K562 (cell line): Measurements from ENCODE around the gene PPP3R2. TPM values are rescaled to one million over a fixed set of nuclear protein-coding genes. Genes with fewer than 3 reads are reported as not detected.

Experiments used
- ATAC-seq: fragments of 200-7000 bp; cut with Tn5 transposase; 3 replicates; pipeline ENCODE4 v1.9.1; 2020; ENCODE audit warnings: moderate library complexity
- BruUV-seq: library from RNA; stranded (reverse); fragments of 400-500 nt; replicated peaks from 2 replicates; lab custom pipeline; 2021; lab: Mats Ljungman, UMichigan
- CTCF ChIA-PET: fragments of 300-600 bp; formaldehyde crosslinking; extraction: SDS; loops from one replicate; lab custom pipeline; 2021; ENCODE audit warnings: low intra/inter-chr PET ratio; lab: Yijun Ruan, JAX
- POLR2A ChIA-PET: fragments of 300-600, 350-650 bp; sonication (Branson Sonifier 250); formaldehyde crosslinking; extraction: SDS; loops from one replicate; lab custom pipeline; 2021; ENCODE audit warnings: antibody characterized with exemption, inconsistent platforms; lab: Yijun Ruan, JAX
- DNase-seq, 4 experiments: peaks; one replicate each; pipeline versions ENCODE4 v3.0.0 to v3.0.0-alpha.2; 2011 to 2018; ENCODE audit warnings: low spot score in 3 of 4, mixed read lengths in 3 of 4; ENCODE audit errors: extremely low read depth in 1 of 4
- FAIRE-seq: peaks from 2 replicates; lab custom pipeline; 2011; peaks lifted over from hg19 to GRCh38; lab: Jason Lieb, UNC
- H2AFZ ChIP-seq: 2 replicates; pipeline ENCODE4 v1.6.0; 2011; ENCODE audit warnings: low read depth, low read length, control low read depth, inconsistent platforms
- H3K27ac ChIP-seq: fragments of 200-600 bp; 3 replicates; pipeline ENCODE4 v1.8.0; 2011; ENCODE audit warnings: low read depth, mild to moderate bottlenecking, control low read depth, inconsistent platforms, low read length, moderate library complexity, mixed read lengths; ENCODE audit errors: extremely low read depth
- H3K27me3 ChIP-seq, 2 experiments: fragments of 300-600 bp in 1 of 2; 2 replicates in 1 of 2; 3 replicates in 1 of 2; pipeline versions ENCODE4 v1.6.0 to v1.8.0; 2011; ENCODE audit warnings: inconsistent platforms in 2 of 2, low read length in 2 of 2, mild to moderate bottlenecking in 1 of 2, mixed read lengths in 1 of 2, moderate library complexity in 1 of 2; ENCODE audit not compliant: control insufficient read depth in 2 of 2, insufficient read depth in 2 of 2
- H3K36me3 ChIP-seq: fragments of 300-600 bp; 3 replicates; pipeline ENCODE4 v1.8.0; 2011; ENCODE audit warnings: mild to moderate bottlenecking, low read length, inconsistent platforms; ENCODE audit not compliant: control insufficient read depth, insufficient read depth
- H3K4me1 ChIP-seq, 2 experiments: fragments of 200-600 bp in 1 of 2; replicated peaks in 1 of 2; 2 replicates in 1 of 2; 3 replicates in 1 of 2; pipeline versions ENCODE4 v1.5.1 to v1.8.0; 2011; ENCODE audit warnings: inconsistent platforms in 2 of 2, low read length in 2 of 2, mild to moderate bottlenecking in 1 of 2, mixed read lengths in 1 of 2, moderate library complexity in 1 of 2; ENCODE audit not compliant: control insufficient read depth in 2 of 2, insufficient read depth in 2 of 2
- H3K4me2 ChIP-seq: 2 replicates; pipeline ENCODE4 v1.6.1; 2011; ENCODE audit warnings: low read length, control low read depth, inconsistent platforms, mixed read lengths; ENCODE audit not compliant: insufficient read depth
- H3K4me3 ChIP-seq: fragments of 200-600 bp; sonication (generic), shearing (Covaris generic); 2 replicates; pipeline ENCODE4 v1.5.1; 2016; ENCODE audit warnings: control low read depth, inconsistent platforms
- H3K79me2 ChIP-seq: fragments of 200-600 bp; 3 replicates; pipeline ENCODE4 v1.8.0; 2011; ENCODE audit warnings: low read length, inconsistent platforms; ENCODE audit not compliant: control insufficient read depth, insufficient read depth
- H3K9ac ChIP-seq, 2 experiments: 2 replicates each; pipeline versions ENCODE4 v1.6.0 to v1.6.1; 2011; ENCODE audit warnings: low read depth in 2 of 2, low read length in 2 of 2, control low read depth in 1 of 2, inconsistent platforms in 1 of 2, mild to moderate bottlenecking in 1 of 2, mixed read lengths in 1 of 2; ENCODE audit not compliant: insufficient read depth in 1 of 2
- H3K9me1 ChIP-seq: one replicate; pipeline ENCODE4 v1.6.0; 2011; ENCODE audit warnings: inconsistent platforms, mild to moderate bottlenecking, low read length, moderate library complexity; ENCODE audit not compliant: control insufficient read depth, insufficient read depth
- H3K9me3 ChIP-seq: replicated peaks from 2 replicates; pipeline ENCODE4 v1.5.1; 2011; ENCODE audit warnings: low read depth, low read length, inconsistent platforms; ENCODE audit not compliant: control insufficient read depth, insufficient read depth
- H4K20me1 ChIP-seq: replicated peaks from 2 replicates; pipeline ENCODE4 v1.6.1; 2011; ENCODE audit warnings: low read length, inconsistent platforms, mixed read lengths; ENCODE audit not compliant: control insufficient read depth, insufficient read depth
- BHLHE40 ChIP-seq: IDR thresholded peaks from 2 replicates; pipeline ENCODE4 v1.6.1; 2011; ENCODE audit warnings: low read length, improper control_type of control experiment
- CEBPB ChIP-seq: fragments of 450-650 bp; IDR thresholded peaks from 2 replicates; pipeline ENCODE4 v1.6.1; 2016; ENCODE audit warnings: missing genetic modification characterization, missing compliant biosample characterization
- CHD1 ChIP-seq: fragments of 200-600 bp; sonication (generic); IDR thresholded peaks from one replicate; pipeline ENCODE4 v1.6.1; 2012; ENCODE audit warnings: mild to moderate bottlenecking, moderate library complexity, low read length, inconsistent platforms
- MBD2 ChIP-seq: sonication (generic); IDR thresholded peaks from 2 replicates; pipeline ENCODE4 v1.6.1; 2016; ENCODE audit warnings: low read depth, borderline replicate concordance
- TEAD2 ChIP-seq: fragments of 450-650 bp; IDR thresholded peaks from 2 replicates; pipeline ENCODE4 v1.6.1; 2016; ENCODE audit warnings: missing genetic modification characterization, control low read depth, missing compliant biosample characterization
- in situ Hi-C: fragments of 300-500 bp; cut with MboI; formaldehyde crosslinking; loops from 4 replicates; pipeline ENCODE4 v1.15.0; 2018; ENCODE audit warnings: inconsistent platforms, mixed read lengths
- intact Hi-C: fragments of 100-400 bp; cut with micrococcal nuclease; formaldehyde crosslinking; loops from 2 replicates; pipeline ENCODE4 v1.14.2; 2022
- polyA plus RNA-seq, 8 experiments: library from polyadenylated mRNA; depleted of rRNA in 4 of 8; stranded (reverse) in 5 of 8; unstranded in 3 of 8; fragments of >200 nt; fragmentation: Nextera tagmentation in 2 of 8; fragmentation: Illumina TruSeq in 1 of 8; extraction: Ambion mirVana in 2 of 8; extraction: Trizol in 1 of 8; gene quantifications; 2 replicates each; pipeline versions ENCODE4 v1.2.1 to v1.2.3, GENCODE V29; 2011 to 2014; ENCODE audit warnings: inconsistent platforms in 1 of 8, missing spikeins in 1 of 8
- total RNA-seq, 7 experiments: library from RNA; depleted of rRNA in 6 of 7; stranded (reverse); fragments of >200 nt in 6 of 7; fragmentation: Illumina TruSeq in 2 of 7; extraction: Trizol in 2 of 7; gene quantifications; 2 replicates each; pipeline versions ENCODE4 v1.2.1 to v1.2.3, GENCODE V29; 2011 to 2021; ENCODE audit warnings: low replicate concordance in 1 of 7
- TF ChIP-seq, protein P1 (sequence below): fragments of 250-450 bp; sonication (Bioruptor Pico); IDR thresholded peaks from 2 replicates; pipeline ENCODE4 v1.5.0; 2020; ENCODE audit warnings: mild to moderate bottlenecking
- TF ChIP-seq, protein P2 (sequence below), 2 experiments: fragments of 450-650 bp; formaldehyde crosslinking in 1 of 2; IDR thresholded peaks; 2 replicates each; pipeline versions ENCODE4 v1.4.0 to v1.6.1; 2014 to 2020; ENCODE audit warnings: mild to moderate bottlenecking in 2 of 2, borderline replicate concordance in 1 of 2, low read depth in 1 of 2
- TF ChIP-seq, protein P3 (sequence below): fragments of 450-650 bp; IDR thresholded peaks from 2 replicates; pipeline ENCODE4 v1.6.1; 2016; ENCODE audit warnings: missing biosample characterization, missing genetic modification characterization

The PPP3R2 gene
- total and polyA plus RNA-seq, 9 of the 15 experiments (the other 6 are each of a cell fraction or from before 2014, with no cell fraction given) = not detected

DNA sequence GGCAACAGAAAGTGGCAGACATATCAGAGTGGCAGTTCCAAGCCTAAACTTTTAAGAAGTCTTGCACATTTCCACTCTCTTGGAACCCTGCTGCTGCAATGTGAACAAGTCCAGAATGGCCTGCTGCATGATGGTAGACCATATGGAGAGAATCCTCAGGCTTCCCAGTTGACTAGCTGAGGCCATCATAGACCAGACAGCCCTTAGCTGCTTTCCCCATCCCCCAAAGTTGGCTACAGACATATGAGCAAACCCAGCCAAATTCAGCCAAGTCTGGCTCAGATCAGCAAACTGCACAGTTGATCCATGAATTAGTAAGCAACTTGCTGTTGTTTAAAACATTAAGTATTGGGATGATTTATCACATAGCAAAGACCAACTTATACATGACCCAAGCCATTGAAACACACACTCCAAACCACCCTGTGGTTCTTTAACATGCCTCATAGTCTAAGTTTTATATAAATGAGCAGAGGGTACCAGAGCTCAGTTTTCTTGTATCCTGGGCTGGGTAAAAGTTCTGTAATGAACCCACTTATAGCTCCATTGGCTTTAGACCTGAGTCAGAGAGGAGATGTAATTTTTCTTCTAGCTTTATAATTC lies 19.9 kb downstream of the PPP3R2 start:
- BruUV-seq = no TSS peak
- Histone ChIP-seq H3K4me3 (no peak overlapping the region), H3K9me3 (no peaks in the 10 kb centered on the region), H3K79me2 (no peaks in the 10 kb centered on the region), H3K9ac (no peak overlapping the region), H3K36me3 (no peaks in the 10 kb centered on the region), H3K27me3 (no peaks in the 10 kb centered on the region), H3K4me2 (no peak overlapping the region), H4K20me1 (no peaks in the 10 kb centered on the region), H3K4me1 (peaks cover 18 to 28% of the 10 kb centered on the region in 2 experiments), H3K9me1 (no peaks in the 10 kb centered on the region), H2AFZ (no peak overlapping the region), H3K27ac (no peak overlapping the region)
- no peak for ATAC-seq
- CTCF ChIA-PET = no interaction called here
- intact Hi-C loops = no loop called here
- POLR2A ChIA-PET = no interaction called here
- in situ Hi-C loops = no loop called here
- FAIRE-seq = no peak
- DNase-seq = no peak
- TF ChIP-seq MBD2 (no peak), BHLHE40 (no peak), CEBPB (tag) (no peak), CHD1 (no peak), TEAD2 (no peak)
- TF ChIP-seq, protein P1, sequence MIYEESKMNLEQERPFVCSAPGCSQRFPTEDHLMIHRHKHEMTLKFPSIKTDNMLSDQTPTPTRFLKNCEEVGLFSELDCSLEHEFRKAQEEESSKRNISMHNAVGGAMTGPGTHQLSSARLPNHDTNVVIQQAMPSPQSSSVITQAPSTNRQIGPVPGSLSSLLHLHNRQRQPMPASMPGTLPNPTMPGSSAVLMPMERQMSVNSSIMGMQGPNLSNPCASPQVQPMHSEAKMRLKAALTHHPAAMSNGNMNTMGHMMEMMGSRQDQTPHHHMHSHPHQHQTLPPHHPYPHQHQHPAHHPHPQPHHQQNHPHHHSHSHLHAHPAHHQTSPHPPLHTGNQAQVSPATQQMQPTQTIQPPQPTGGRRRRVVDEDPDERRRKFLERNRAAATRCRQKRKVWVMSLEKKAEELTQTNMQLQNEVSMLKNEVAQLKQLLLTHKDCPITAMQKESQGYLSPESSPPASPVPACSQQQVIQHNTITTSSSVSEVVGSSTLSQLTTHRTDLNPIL (CRISPR knock-in tag) = no peak
- TF ChIP-seq, protein P2, sequence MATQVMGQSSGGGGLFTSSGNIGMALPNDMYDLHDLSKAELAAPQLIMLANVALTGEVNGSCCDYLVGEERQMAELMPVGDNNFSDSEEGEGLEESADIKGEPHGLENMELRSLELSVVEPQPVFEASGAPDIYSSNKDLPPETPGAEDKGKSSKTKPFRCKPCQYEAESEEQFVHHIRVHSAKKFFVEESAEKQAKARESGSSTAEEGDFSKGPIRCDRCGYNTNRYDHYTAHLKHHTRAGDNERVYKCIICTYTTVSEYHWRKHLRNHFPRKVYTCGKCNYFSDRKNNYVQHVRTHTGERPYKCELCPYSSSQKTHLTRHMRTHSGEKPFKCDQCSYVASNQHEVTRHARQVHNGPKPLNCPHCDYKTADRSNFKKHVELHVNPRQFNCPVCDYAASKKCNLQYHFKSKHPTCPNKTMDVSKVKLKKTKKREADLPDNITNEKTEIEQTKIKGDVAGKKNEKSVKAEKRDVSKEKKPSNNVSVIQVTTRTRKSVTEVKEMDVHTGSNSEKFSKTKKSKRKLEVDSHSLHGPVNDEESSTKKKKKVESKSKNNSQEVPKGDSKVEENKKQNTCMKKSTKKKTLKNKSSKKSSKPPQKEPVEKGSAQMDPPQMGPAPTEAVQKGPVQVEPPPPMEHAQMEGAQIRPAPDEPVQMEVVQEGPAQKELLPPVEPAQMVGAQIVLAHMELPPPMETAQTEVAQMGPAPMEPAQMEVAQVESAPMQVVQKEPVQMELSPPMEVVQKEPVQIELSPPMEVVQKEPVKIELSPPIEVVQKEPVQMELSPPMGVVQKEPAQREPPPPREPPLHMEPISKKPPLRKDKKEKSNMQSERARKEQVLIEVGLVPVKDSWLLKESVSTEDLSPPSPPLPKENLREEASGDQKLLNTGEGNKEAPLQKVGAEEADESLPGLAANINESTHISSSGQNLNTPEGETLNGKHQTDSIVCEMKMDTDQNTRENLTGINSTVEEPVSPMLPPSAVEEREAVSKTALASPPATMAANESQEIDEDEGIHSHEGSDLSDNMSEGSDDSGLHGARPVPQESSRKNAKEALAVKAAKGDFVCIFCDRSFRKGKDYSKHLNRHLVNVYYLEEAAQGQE (IDR thresholded peaks at IDR 0.05; ENCODE audit: borderline replicate concordance) = no peak
- TF ChIP-seq, protein P2 (CRISPR knock-in tag; IDR thresholded peaks at IDR 0.05; ENCODE audit: low read depth) = no peak
- TF ChIP-seq, protein P3, sequence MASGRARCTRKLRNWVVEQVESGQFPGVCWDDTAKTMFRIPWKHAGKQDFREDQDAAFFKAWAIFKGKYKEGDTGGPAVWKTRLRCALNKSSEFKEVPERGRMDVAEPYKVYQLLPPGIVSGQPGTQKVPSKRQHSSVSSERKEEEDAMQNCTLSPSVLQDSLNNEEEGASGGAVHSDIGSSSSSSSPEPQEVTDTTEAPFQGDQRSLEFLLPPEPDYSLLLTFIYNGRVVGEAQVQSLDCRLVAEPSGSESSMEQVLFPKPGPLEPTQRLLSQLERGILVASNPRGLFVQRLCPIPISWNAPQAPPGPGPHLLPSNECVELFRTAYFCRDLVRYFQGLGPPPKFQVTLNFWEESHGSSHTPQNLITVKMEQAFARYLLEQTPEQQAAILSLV (tag) = no peak
